EH (cell line): ENCODE results near the gene SNRNP200.
A peak's percentile ranks its signal among the peaks of the same experiment; 100 is the strongest.

Experiments used
- DNase-seq: peaks from one replicate; pipeline ENCODE4 v3.0.0-alpha.2; 2015; ENCODE audit warnings: low read depth

Gene SNRNP200

GRCh38 chr2:96305091-96305978 lies at the start of gene SNRNP200:
SNRNP200 (minus strand) TSS chr2:96305546; CDS start chr2:96305437, 109 bp downstream.
- DNase-seq = peak; percentile 87

- DNase-seq = no peak
Observed at GRCh38 chr2:96354492-96354891, 49.1 kb upstream of the SNRNP200 start.

GRCh38 chr2:96353606-96354101 lies 48.3 kb upstream of the SNRNP200 start:
- DNase-seq = peak; percentile 85

GRCh38 chr2:96353032-96353561 lies 47.8 kb upstream of the SNRNP200 start:
- DNase-seq = peak; percentile 84

GRCh38 chr2:96347395-96347794 lies 42.0 kb upstream of the SNRNP200 start:
- DNase-seq = no peak

- no peak for DNase-seq
Observed at GRCh38 chr2:96345868-96346462, 40.6 kb upstream of the SNRNP200 start.

- no peak for DNase-seq
Observed at GRCh38 chr2:96345438-96345837, 40.1 kb upstream of the SNRNP200 start.

- DNase-seq = no peak
Observed at GRCh38 chr2:96344011-96344410, 38.7 kb upstream of the SNRNP200 start.

GRCh38 chr2:96342085-96342484 lies 36.7 kb upstream of the SNRNP200 start:
- peak; percentile 85 for DNase-seq

GRCh38 chr2:96341641-96342040 lies 36.3 kb upstream of the SNRNP200 start:
- no peak for DNase-seq

- DNase-seq = peak; percentile 61
Observed at GRCh38 chr2:96340493-96341414, 35.4 kb upstream of the SNRNP200 start.

- DNase-seq = no peak
Observed at GRCh38 chr2:96336873-96337272, 31.5 kb upstream of the SNRNP200 start.

- no peak for DNase-seq
Observed at GRCh38 chr2:96336104-96336775, 30.9 kb upstream of the SNRNP200 start.

GRCh38 chr2:96333708-96334107 lies 28.4 kb upstream of the SNRNP200 start:
- DNase-seq = no peak

GRCh38 chr2:96330407-96330806 lies 25.1 kb upstream of the SNRNP200 start:
- DNase-seq = peak; percentile 41

- no peak for DNase-seq
Observed at GRCh38 chr2:96329874-96330273, 24.5 kb upstream of the SNRNP200 start.

- peak; percentile 82 for DNase-seq
Observed at GRCh38 chr2:96329456-96329855, 24.1 kb upstream of the SNRNP200 start.

GRCh38 chr2:96326990-96327820 lies 21.9 kb upstream of the SNRNP200 start:
- DNase-seq = no peak

- DNase-seq = no peak
Observed at GRCh38 chr2:96326564-96326963, 21.2 kb upstream of the SNRNP200 start.

GRCh38 chr2:96325884-96326255 lies 20.5 kb upstream of the SNRNP200 start:
- no peak for DNase-seq
